GM19043 (cell line): ENCODE data around the gene CNKSR2.
"Not testable (repeated sequence)": the region's sequence is repeated elsewhere in the genome, so short reads cannot be mapped to it uniquely, and the experiment has no call there.

Source experiments
- ATAC-seq: cut with Tn5 transposase; IDR thresholded peaks from one replicate; pipeline ENCODE4 v1.9.1; 2021; ENCODE audit warnings: low read depth; ENCODE audit not compliant: unreplicated experiment

Gene CNKSR2

DNA sequence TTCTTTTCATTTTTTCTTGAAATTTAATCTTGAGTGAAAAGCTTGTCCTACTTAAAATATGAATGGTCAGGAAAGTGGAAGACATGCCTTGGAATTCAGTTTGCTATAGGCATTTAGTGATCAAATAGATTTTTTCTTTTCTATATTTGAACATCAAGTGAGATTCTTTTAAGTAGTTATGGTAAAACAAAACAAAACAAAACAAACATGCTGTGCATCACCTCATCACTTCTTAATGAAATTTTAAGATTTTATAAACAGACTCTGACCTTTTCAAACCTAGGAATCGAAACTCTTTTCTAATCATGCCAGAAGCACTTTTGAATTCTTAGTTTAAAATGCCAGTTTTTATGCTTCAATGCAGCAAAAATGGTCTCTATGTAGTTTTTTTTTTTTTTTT, 62.8 kb downstream of the CNKSR2 start:
- ATAC-seq: no peak

DNA sequence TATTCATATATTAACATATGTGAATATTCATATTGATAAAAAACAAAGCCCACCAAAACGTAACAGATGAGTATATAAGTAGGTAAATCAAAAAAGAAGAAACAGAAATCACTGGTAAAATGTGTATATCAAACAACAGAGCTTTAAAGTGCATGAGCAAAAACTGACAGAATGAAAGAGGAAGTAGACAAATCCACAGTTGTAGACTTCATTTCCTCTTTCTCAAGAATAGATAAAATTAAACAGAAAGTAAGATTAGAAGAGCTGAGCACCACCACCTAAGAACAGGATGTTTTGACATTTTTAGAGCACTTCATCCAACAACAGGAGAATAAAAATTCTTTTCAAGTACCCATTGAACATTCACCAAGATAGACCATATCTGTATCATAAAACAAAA, 64.6 kb downstream of the CNKSR2 start:
- ATAC-seq: peak; percentile 96

DNA sequence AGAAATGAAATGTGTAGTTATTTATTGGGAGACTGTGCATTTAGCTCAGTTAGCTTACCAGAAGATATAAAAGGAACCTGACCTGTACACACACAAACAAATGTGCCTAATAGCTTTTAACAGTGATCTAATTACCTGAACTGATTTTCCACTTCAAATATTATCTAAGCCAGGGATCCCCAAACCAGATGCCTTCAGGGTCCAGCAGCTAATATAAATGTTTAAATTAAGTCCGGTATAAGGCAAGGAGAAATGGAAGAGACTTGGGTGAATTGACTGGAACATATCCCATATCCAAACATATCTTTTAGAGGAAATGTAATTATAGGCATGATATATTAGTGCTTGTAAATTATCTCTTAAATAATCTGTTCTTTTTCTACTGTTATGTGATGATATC, 66.7 kb downstream of the CNKSR2 start:
- ATAC-seq: no peak

DNA sequence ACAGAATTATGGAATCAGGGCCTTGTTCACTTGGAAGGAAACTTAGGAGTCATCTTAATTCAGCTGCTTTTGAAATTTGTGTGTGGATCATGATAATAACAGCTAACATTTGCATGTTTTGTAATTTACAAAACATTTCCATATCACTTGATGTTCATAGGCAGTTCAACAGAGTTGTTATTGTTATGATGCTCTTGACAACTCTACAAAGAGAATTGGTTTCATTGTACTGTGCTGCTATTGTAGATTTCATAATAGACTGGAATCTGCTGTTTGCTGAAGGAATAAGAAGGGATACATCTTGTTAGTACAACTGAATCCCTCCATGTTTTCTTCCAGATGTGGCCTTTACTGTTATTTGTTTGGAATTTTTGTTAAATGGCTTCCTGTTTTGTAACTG, 83.5 kb downstream of the CNKSR2 start:
- no peak for ATAC-seq

DNA sequence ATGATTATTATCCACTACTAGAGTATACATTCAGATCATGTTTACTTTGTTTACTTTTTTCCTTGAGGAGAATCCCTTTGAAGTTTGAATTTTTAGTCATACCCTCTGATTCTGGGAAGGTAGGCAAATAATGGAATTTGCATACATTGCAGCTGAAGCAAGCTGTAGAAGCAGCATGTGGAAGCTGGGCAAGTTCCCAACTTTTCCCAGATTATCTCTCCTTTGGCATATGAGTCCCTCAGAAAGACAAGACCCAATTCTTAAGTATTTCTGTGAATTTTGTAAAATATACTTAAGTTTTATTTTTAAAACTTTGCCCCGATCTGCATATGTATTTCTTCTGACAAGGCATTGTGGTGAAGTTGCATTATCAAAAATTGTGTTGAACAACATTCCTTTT, 94.9 kb downstream of the CNKSR2 start:
- ATAC-seq: no peak

DNA sequence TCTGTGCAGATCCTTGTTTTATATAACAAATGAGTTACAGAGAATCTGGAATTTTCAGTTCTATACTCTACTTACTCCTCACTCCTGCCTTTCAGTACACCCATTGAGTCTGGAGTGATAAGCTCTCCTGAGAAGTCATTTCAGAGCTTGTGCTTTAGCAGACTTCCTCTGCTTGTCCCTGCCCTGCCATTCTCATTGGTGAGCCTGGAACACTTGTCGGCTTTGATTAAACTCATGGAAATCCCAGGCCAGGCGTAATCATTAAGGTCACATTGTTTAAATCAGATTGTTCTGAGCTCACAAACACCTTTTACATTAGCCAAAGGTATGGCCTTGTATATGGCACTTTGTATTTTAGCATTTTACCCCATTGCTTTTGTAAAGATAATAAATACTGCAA, 102.7 kb downstream of the CNKSR2 start:
- ATAC-seq: no peak

DNA sequence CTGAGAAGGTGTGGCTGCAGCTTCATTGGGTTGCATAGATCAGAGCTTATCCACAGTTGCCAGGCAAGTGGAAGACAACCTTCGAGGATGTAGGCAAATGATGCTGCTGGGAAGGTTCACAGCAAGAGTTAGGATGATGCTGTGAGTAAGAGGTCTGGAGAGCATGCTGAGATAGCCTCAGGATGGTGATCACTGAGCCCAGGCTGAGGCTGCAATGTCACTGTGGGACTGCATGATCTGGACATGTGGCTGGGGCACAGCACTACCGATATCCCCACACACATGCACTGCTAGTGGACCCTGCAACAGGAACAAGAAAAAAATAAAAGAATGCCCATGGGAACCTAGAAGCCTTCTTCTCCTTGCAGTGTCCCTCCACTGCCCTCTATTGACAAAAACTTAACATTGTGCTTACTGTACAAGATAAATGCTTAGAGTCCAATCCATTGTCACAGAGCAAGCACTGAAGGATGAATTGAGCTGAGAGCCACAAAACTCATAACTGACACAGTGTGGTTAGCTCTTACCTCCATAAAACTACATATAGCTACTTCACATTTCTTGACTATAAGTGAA, 105.6 kb downstream of the CNKSR2 start:
- ATAC-seq: peak; percentile 92

DNA sequence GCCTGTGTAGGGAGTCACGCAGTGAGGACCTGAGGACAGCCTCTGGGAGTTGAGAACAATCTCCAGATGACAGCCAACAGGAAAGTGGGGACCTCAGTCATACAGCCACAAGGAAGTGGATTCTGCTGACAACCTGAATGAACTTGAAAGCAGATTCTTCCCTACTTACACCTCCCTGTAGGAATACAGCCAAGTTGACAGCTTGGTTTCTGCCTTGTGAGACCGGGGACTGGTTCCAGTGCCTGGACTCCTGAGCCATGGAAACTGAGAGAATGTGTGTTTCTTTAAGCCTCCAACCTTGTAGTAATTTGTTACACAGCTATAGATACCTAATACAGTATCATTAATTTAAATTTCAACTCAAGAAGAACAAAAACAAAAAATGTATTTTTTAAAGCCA, 107.5 kb downstream of the CNKSR2 start:
- ATAC-seq: no peak

DNA sequence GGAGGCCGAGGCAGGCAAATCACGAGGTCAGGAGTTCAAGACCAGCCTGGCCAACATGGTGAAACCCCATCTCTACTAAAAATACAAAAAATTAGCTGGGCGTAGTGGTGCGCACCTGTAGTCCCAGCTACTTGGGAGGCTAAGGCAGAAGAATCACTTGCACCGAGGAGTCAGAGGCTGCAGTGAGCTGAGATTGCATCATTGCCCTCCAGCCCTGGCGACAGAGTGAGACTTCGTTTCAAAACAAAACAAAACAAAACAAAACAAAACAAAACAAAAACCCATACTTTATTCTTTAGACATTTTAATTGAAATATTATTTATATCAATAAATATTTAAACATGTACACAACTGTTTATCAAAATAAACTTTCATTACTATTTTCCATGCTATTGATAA, 109.8 kb downstream of the CNKSR2 start:
- not testable (repeated sequence) for ATAC-seq

DNA sequence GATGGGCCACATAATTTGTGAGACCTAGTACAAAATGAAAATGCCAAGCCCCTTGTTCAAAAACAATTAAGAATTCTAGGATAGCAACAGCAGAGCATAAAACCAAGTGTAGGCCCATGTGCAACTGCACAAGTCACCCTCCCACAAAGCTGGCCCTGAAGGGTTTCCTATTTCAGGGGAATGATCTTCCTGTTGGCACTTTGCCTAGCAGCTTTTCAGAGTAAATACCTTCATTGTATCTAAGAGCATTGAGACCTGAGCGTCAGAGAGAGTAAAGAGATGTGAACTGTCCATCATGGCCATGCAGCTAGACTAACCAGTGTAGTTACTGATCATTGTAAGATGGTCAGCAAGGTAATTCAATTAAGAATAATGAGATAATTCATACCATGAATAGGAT, 113.6 kb downstream of the CNKSR2 start:
- no peak for ATAC-seq

DNA sequence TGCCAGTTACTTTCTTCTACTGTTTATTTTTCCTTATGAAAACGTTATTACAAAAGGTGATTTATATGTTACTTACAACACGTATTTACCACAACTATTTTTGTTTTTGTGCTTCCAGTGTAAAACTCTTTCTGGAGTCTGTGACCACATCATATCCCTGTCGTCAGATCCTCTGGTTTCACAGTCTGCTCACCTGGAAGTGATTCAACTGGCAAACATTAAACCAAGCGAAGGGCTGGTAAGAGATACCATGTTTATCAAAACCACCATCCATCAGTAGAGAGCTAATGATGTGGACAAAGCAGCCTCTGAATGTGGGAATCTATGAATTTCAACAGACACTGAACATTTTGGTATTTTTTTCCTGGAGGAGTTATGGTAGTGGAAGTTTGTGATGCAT, 116.1 kb downstream of the CNKSR2 start:
- ATAC-seq: no peak

DNA sequence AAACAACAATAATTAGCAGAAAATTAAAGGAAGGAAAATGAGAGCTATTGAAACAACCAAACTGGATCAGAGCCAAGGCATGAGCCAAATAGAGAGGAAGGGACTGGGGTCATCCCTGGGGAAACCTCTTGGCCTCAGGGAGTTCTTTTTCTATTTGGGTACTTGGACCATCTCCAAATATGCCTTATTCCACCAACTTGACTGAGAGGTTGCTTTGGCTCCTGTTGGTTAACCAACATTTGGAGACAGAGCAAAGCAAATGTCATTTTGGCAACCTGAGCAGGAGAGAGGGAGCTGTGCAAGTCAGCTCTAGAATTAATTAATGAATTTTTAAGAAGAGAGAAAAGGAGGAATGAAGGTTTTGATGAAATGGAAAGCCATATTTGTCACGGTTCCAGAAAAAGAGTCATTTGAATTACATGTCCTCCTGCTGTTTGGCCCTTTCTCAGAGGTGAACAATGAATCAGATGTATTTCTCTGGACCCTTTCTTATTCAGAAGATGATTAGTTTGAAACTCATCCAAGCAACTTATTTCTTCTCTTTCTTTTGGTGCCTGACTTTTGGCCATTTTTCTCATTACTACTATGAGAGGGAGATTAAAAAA, 119.1 kb downstream of the CNKSR2 start:
- no peak for ATAC-seq

DNA sequence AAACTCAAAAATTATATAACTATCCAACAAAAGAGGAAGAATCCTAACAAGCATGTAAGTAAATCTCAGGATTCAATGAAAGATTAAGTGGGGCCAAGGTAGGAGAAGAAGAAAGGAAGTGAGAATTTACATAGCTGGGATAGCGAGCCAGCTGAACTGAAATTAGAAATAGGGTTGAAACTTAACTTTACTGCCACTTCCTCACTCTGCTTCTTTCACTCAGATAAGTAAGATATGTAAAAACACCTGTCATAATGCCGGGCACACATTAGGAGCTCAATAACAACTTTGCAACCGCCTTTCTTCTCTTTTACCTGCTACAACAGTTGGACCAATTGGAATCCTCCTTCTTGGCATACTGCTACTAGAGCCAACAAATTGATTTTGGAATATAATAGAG, 129.4 kb downstream of the CNKSR2 start:
- ATAC-seq: peak; percentile 92

DNA sequence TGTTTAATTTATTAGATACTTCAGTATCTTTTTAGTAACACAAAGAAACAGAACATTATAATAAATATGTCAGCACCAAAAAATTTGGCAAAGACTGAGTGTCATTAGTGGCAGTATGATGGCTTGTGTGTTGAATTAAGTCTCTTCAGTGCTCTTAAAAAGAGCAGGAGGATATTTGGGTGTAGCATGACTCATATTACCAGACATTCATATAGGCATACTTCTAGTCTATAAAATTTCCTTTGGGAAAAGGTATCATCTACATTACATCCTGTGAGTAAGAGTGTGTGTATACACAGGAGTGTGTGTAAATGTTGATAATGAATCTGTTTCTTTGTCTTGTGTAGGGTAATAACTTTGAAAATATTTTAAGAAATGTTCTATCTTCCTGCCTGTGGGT, 135.7 kb downstream of the CNKSR2 start:
- ATAC-seq: no peak

DNA sequence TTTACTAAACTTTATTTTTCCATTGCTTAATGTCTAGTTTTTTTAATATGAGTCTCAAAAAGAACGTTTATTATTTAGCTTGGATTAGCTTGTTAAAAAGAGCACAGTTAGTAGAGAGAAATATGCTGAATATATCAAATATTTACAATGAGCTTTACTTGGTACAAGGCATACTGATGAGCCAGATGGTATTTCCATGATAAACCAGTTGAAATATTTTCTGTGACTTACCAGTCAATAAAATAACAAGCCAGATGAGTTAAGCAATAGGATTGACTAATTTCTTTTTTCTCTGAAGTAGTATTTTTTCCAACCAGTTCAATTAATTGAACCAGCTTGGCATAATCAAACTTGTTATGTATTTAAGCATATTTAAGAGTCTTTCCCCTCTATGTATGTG, 149.8 kb downstream of the CNKSR2 start:
- no peak for ATAC-seq

DNA sequence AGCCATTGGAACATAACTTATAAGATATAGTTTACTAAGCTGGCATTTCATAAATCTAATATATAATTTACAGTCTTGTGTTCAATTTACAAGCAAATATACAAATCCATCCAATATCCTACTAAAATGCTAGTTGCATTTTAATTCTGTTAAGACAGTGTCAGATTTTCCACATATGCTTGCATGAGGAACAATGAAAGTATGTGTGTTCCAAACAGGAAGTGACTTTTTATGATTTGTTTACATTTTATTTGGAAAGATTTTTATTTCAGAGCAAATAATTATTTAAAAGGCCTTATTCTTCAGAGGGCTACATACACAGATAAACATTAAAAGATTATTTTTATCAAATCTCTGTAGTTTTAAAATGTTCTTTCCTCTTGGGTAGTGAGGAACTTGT, 153.9 kb downstream of the CNKSR2 start:
- ATAC-seq: no peak

DNA sequence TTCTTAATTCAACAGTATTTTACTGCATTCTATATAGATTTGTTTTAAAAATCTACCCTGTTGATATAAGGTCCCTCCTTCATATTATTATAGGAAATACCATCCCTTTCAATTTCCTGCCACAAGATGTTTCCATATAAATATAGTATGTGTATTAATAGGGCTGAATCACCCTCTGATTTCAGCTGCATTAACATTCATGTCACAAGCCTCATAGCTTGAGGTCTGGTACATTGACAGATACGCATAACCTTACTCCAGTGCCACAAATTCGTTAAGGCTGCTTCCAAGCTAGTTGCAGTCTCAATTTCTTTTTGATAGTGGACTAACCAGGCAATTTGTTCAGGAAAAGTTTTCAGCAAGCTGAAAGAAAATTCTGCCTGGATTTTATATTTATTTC, 155.6 kb downstream of the CNKSR2 start:
- no peak for ATAC-seq

DNA sequence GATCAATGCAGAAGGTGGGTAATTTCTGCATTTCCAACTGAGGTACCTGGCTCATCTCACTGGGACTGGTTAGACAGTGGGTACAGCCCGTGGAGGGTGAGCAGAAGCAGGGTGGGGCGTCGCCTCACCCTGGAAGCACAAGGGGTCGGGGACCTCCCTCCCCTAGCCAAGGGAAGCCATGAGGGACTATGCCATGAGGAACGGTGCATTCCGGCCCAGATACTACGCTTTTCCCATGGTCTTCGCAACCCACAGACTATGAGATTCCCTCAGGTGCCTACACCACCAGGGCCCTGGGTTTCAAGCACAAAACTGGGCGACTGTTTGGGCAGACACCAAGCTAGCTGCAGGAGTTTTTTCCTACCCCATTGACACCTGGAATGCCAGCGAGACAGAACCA, 170.4 kb downstream of the CNKSR2 start:
- ATAC-seq: not testable (repeated sequence)

DNA sequence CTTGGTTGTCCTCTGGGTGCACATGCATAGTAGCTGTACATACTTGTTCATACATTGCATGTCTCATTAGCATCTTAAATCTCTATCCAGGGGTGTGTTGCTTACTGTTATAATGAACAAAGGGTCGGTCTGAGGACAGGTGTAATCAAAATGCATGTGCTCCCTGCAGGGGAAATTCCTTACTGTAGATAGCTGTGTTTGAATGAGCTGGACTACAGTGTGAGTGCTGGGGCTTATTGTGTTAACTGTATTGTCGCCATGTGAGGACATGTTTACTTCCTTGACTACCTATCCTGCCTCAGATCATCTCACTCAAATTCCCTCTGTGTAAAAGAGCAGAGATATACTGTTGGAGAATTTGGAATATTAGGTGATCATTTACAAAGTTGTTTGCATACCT, 185.2 kb downstream of the CNKSR2 start:
- ATAC-seq: no peak

DNA sequence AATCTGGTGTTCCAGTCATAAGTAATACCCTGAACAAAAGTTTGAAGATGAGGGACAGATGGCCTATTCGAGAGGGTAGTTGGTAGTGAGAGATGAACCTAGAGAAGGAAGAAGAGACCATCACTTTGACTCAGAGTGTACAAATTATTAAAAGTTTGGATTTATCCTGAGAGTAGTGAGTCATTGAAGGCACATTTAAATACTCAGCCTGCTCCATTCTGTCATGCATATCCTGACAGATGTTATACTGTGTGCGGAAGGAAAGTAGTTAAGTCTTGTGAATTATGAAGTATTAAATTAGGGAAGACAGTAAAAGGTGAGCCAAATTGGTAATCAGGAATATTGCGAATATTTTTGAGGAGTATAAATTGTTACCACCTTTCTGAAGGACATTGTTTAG, 190.8 kb downstream of the CNKSR2 start:
- ATAC-seq: no peak

DNA sequence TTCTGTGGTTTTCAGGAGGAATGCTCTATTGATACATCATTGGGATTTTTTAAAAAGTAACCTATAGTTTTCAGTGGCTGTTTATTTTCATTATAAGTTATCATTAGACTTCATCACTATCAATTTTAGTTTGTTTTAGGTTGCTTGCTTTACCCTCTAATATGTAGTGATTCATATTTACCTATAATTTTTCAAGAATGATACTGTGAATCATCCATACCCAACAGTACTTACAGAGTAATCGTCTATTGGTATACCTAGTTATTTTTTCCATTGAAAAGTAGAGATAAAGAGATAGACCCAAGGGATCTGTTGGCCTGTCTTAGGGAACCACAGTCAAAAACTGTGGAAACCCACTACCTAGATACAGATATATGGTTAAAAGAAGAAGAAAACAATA, 200.6 kb downstream of the CNKSR2 start:
- ATAC-seq: no peak

DNA sequence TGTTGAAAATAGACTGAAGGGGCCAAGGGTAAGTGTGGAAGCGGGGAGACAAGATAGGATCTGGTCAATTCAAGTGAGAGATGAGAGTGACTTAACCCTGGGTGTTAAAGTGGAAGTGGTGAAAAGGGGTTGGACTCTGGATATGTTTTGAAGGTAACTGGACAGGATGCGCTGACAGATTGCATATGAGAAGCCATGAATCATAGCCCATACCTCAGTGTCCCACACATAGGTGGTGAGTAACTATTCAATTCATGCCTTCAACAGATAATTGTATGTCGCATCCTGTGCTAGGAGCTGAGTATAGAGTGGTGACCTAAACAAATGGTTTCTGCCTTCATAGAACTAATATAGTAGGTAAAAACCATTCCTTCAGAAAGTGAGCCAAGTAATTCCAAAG, 207.3 kb downstream of the CNKSR2 start:
- no peak for ATAC-seq

DNA sequence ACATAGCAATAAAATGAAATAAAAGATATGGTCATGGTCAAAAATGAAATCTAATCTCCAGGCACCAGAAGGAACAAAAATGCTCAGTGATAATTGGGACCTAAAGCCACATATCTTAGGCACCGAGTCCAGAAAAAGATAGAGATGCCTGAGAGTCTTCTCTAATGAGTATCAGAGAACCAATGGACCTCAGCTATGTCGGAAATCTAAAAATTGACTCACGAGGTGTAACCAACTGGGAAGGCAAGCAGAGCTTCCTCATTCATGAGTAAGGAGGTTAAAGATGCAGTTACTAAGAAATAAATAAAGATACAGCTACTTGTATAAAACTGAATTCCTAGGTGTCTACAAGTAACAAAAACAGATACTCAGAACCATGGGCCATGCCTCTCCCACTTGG, 211.8 kb downstream of the CNKSR2 start:
- no peak for ATAC-seq
